ENCODE results near the gene FAM43B.

Gene FAM43B

GRCh38 chr1:20530306-20530705 is 22.1 kb upstream of the FAM43B start:
- H2BK15ac ChIP-seq (replicated peaks; ENCODE audit: low read depth) = no peak overlapping the region
- no peaks in the 10 kb centered on the region for H3K36me3 ChIP-seq (ENCODE audit: control insufficient read depth, insufficient read depth, low read length)
- H4K8ac ChIP-seq (ENCODE audit: low read depth, low read length) = no peak overlapping the region
- H3K18ac ChIP-seq (ENCODE audit: low read length) = no peak overlapping the region
- no peak overlapping the region for H3K4me3 ChIP-seq (ENCODE audit: low read length)
- H3K9ac ChIP-seq (ENCODE audit: low read length) = no peak overlapping the region
- no peaks in the 10 kb centered on the region for H3K27me3 ChIP-seq (ENCODE audit: insufficient read depth, low read length, poor library complexity)
- H3K27ac ChIP-seq (ENCODE audit: low read depth, low read length) = no peak overlapping the region
- no peak overlapping the region for H2BK5ac ChIP-seq (ENCODE audit: low read length)
- no peak for DNase-seq
- no peaks in the 10 kb centered on the region for H3K79me2 ChIP-seq (ENCODE audit: control insufficient read depth, insufficient read depth, low read length)
- no peak overlapping the region for H4K5ac ChIP-seq (ENCODE audit: low read length)
- no peaks in the 10 kb centered on the region for H3K79me1 ChIP-seq (ENCODE audit: low read length)
- H2AK5ac ChIP-seq (ENCODE audit: low read length) = no peak overlapping the region
- no CpG with 5 or more reads among the region's 8 CpGs for WGBS (ENCODE audit: extremely low coverage, insufficient coverage, low lambda C conversion rate)
- H3K23ac ChIP-seq (ENCODE audit: low read length) = no peak overlapping the region
- no peak overlapping the region for H3K56ac ChIP-seq (ENCODE audit: low read length)
- no peak overlapping the region for H2BK120ac ChIP-seq (ENCODE audit: low read depth, low read length)
- no peak overlapping the region for H3K4ac ChIP-seq (ENCODE audit: low read depth, low read length)
- H3K4me2 ChIP-seq (ENCODE audit: low read length) = no peak overlapping the region
- H3K4me1 ChIP-seq (ENCODE audit: control insufficient read depth, low read depth, low read length) = no peaks in the 10 kb centered on the region

DNA sequence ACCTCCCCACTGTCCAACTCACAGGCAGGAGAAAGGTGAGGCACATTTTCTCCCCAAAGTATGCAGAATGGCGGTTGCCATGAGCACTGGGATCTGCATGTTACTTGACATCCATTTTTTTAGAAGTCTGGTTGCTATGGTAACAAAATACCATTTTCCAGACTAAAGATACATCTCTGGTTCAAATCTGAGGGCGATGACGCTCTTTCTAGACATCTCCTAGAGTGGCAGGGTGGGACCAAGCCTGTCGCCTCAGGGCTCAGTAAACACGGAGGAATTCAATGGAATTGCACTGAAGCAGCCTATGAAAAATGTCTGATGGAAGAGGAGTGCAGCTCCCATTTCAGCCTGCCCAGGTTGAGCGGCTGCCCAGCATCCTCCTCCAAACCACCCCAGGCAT is 21.5 kb upstream of the FAM43B start:
- no peak overlapping the region for H2BK120ac ChIP-seq (ENCODE audit: low read depth, low read length)
- no peak overlapping the region for H2BK5ac ChIP-seq (ENCODE audit: low read length)
- no peak overlapping the region for H3K18ac ChIP-seq (ENCODE audit: low read length)
- H3K4ac ChIP-seq (ENCODE audit: low read depth, low read length) = no peak overlapping the region
- no peak overlapping the region for H4K5ac ChIP-seq (ENCODE audit: low read length)
- no peaks in the 10 kb centered on the region for H3K79me1 ChIP-seq (ENCODE audit: low read length)
- no peaks in the 10 kb centered on the region for H3K36me3 ChIP-seq (ENCODE audit: control insufficient read depth, insufficient read depth, low read length)
- no peak overlapping the region for H2AK5ac ChIP-seq (ENCODE audit: low read length)
- no peak overlapping the region for H3K9ac ChIP-seq (ENCODE audit: low read length)
- H4K8ac ChIP-seq (ENCODE audit: low read depth, low read length) = no peak overlapping the region
- H3K27ac ChIP-seq (ENCODE audit: low read depth, low read length) = no peak overlapping the region
- no peak overlapping the region for H2BK15ac ChIP-seq (replicated peaks; ENCODE audit: low read depth)
- no CpG with 5 or more reads among the region's 6 CpGs for WGBS (ENCODE audit: extremely low coverage, insufficient coverage, low lambda C conversion rate)
- no peak overlapping the region for H3K4me2 ChIP-seq (ENCODE audit: low read length)
- H3K4me3 ChIP-seq (ENCODE audit: low read length) = no peak overlapping the region
- no peaks in the 10 kb centered on the region for H3K27me3 ChIP-seq (ENCODE audit: insufficient read depth, low read length, poor library complexity)
- no peaks in the 10 kb centered on the region for H3K79me2 ChIP-seq (ENCODE audit: control insufficient read depth, insufficient read depth, low read length)
- H3K23ac ChIP-seq (ENCODE audit: low read length) = no peak overlapping the region
- H3K4me1 ChIP-seq (ENCODE audit: control insufficient read depth, low read depth, low read length) = no peaks in the 10 kb centered on the region
- DNase-seq = no peak
- no peak overlapping the region for H3K56ac ChIP-seq (ENCODE audit: low read length)

- H4K8ac ChIP-seq (ENCODE audit: low read depth, low read length) = no peak overlapping the region
- H2BK5ac ChIP-seq (ENCODE audit: low read length) = no peak overlapping the region
- H3K27ac ChIP-seq (ENCODE audit: low read depth, low read length) = no peak overlapping the region
- no peak overlapping the region for H4K5ac ChIP-seq (ENCODE audit: low read length)
- H2BK15ac ChIP-seq (replicated peaks; ENCODE audit: low read depth) = no peak overlapping the region
- H3K79me1 ChIP-seq (ENCODE audit: low read length) = no peaks in the 10 kb centered on the region
- WGBS (ENCODE audit: extremely low coverage, insufficient coverage, low lambda C conversion rate) = no CpG with 5 or more reads among the region's 4 CpGs
- no peak overlapping the region for H3K4me2 ChIP-seq (ENCODE audit: low read length)
- H3K4ac ChIP-seq (ENCODE audit: low read depth, low read length) = no peak overlapping the region
- no peaks in the 10 kb centered on the region for H3K36me3 ChIP-seq (ENCODE audit: control insufficient read depth, insufficient read depth, low read length)
- no peaks in the 10 kb centered on the region for H3K79me2 ChIP-seq (ENCODE audit: control insufficient read depth, insufficient read depth, low read length)
- no peaks in the 10 kb centered on the region for H3K27me3 ChIP-seq (ENCODE audit: insufficient read depth, low read length, poor library complexity)
- DNase-seq = no peak
- H3K56ac ChIP-seq (ENCODE audit: low read length) = no peak overlapping the region
- H3K9ac ChIP-seq (ENCODE audit: low read length) = no peak overlapping the region
- H3K4me1 ChIP-seq (ENCODE audit: control insufficient read depth, low read depth, low read length) = no peaks in the 10 kb centered on the region
- no peak overlapping the region for H3K4me3 ChIP-seq (ENCODE audit: low read length)
- no peak overlapping the region for H3K18ac ChIP-seq (ENCODE audit: low read length)
- no peak overlapping the region for H2AK5ac ChIP-seq (ENCODE audit: low read length)
- H2BK120ac ChIP-seq (ENCODE audit: low read depth, low read length) = no peak overlapping the region
- H3K23ac ChIP-seq (ENCODE audit: low read length) = no peak overlapping the region
Measured at GRCh38 chr1:20533635-20534034, 18.7 kb upstream of the FAM43B start.

- no peak overlapping the region for H2BK5ac ChIP-seq (ENCODE audit: low read length)
- H3K79me2 ChIP-seq (ENCODE audit: control insufficient read depth, insufficient read depth, low read length) = no peaks in the 10 kb centered on the region
- H3K4ac ChIP-seq (ENCODE audit: low read depth, low read length) = no peak overlapping the region
- WGBS (ENCODE audit: extremely low coverage, insufficient coverage, low lambda C conversion rate) = no CpG with 5 or more reads among the region's 12 CpGs
- H2AK5ac ChIP-seq (ENCODE audit: low read length) = no peak overlapping the region
- H3K56ac ChIP-seq (ENCODE audit: low read length) = no peak overlapping the region
- H2BK15ac ChIP-seq (replicated peaks; ENCODE audit: low read depth) = no peak overlapping the region
- no peak overlapping the region for H3K4me3 ChIP-seq (ENCODE audit: low read length)
- no peak overlapping the region for H3K4me2 ChIP-seq (ENCODE audit: low read length)
- H3K4me1 ChIP-seq (ENCODE audit: control insufficient read depth, low read depth, low read length) = no peaks in the 10 kb centered on the region
- no peak for DNase-seq
- H3K79me1 ChIP-seq (ENCODE audit: low read length) = no peaks in the 10 kb centered on the region
- no peak overlapping the region for H4K5ac ChIP-seq (ENCODE audit: low read length)
- H3K27me3 ChIP-seq (ENCODE audit: insufficient read depth, low read length, poor library complexity) = no peaks in the 10 kb centered on the region
- H3K27ac ChIP-seq (ENCODE audit: low read depth, low read length) = no peak overlapping the region
- H3K9ac ChIP-seq (ENCODE audit: low read length) = no peak overlapping the region
- H3K18ac ChIP-seq (ENCODE audit: low read length) = no peak overlapping the region
- no peaks in the 10 kb centered on the region for H3K36me3 ChIP-seq (ENCODE audit: control insufficient read depth, insufficient read depth, low read length)
- H4K8ac ChIP-seq (ENCODE audit: low read depth, low read length) = no peak overlapping the region
- no peak overlapping the region for H2BK120ac ChIP-seq (ENCODE audit: low read depth, low read length)
- H3K23ac ChIP-seq (ENCODE audit: low read length) = no peak overlapping the region
Measured at GRCh38 chr1:20534659-20535417, 17.5 kb upstream of the FAM43B start.

- no peaks in the 10 kb centered on the region for H3K27me3 ChIP-seq (ENCODE audit: insufficient read depth, low read length, poor library complexity)
- H4K8ac ChIP-seq (ENCODE audit: low read depth, low read length) = no peak overlapping the region
- H2BK120ac ChIP-seq (ENCODE audit: low read depth, low read length) = no peak overlapping the region
- H3K4me3 ChIP-seq (ENCODE audit: low read length) = no peak overlapping the region
- no peaks in the 10 kb centered on the region for H3K4me1 ChIP-seq (ENCODE audit: control insufficient read depth, low read depth, low read length)
- DNase-seq = no peak
- H3K18ac ChIP-seq (ENCODE audit: low read length) = no peak overlapping the region
- H3K4me2 ChIP-seq (ENCODE audit: low read length) = no peak overlapping the region
- no peak overlapping the region for H3K27ac ChIP-seq (ENCODE audit: low read depth, low read length)
- WGBS (ENCODE audit: extremely low coverage, insufficient coverage, low lambda C conversion rate) = no CpG with 5 or more reads among the region's 2 CpGs
- no peaks in the 10 kb centered on the region for H3K36me3 ChIP-seq (ENCODE audit: control insufficient read depth, insufficient read depth, low read length)
- H2BK15ac ChIP-seq (replicated peaks; ENCODE audit: low read depth) = no peak overlapping the region
- no peak overlapping the region for H3K9ac ChIP-seq (ENCODE audit: low read length)
- H3K23ac ChIP-seq (ENCODE audit: low read length) = no peak overlapping the region
- H2AK5ac ChIP-seq (ENCODE audit: low read length) = no peak overlapping the region
- H3K79me1 ChIP-seq (ENCODE audit: low read length) = no peaks in the 10 kb centered on the region
- H3K56ac ChIP-seq (ENCODE audit: low read length) = no peak overlapping the region
- no peak overlapping the region for H2BK5ac ChIP-seq (ENCODE audit: low read length)
- H3K79me2 ChIP-seq (ENCODE audit: control insufficient read depth, insufficient read depth, low read length) = no peaks in the 10 kb centered on the region
- H3K4ac ChIP-seq (ENCODE audit: low read depth, low read length) = no peak overlapping the region
- H4K5ac ChIP-seq (ENCODE audit: low read length) = no peak overlapping the region
Measured at GRCh38 chr1:20538227-20538626, 14.1 kb upstream of the FAM43B start.
